Fibroblast of skin of left biceps (primary cell): ENCODE data around the gene ASCC3.
"Not testable (repeated sequence)": the region's sequence is repeated elsewhere in the genome, so short reads cannot be mapped to it uniquely, and the experiment has no call there.

Experiments
- DNase-seq, 2 experiments: peaks; one replicate each; pipeline ENCODE4 v3.0.0-alpha.2; 2013; ENCODE audit warnings: low read depth in 2 of 2

The ASCC3 gene

GRCh38 chr6:100808638-100809275, 72.4 kb downstream of the ASCC3 start:
- DNase-seq: no peak

DNA sequence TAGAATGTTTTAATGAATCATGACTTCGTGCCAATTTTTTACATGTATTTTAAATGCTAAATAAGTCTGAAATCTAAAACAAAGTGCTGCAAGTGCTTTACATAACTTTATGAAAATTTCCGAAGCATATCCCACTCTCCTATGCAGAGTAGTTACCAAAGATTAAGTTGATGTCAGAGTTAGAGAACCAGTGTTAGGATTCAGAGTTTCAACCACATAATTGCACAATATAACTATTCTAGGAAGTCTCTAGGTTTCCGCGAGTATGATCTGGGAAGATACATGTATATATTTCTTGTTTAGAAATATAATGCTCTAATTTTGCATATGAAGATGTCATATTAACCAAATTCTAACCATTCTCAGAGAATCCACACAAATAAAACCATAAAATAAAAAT, 74.8 kb downstream of the ASCC3 start:
- DNase-seq: no peak

DNA sequence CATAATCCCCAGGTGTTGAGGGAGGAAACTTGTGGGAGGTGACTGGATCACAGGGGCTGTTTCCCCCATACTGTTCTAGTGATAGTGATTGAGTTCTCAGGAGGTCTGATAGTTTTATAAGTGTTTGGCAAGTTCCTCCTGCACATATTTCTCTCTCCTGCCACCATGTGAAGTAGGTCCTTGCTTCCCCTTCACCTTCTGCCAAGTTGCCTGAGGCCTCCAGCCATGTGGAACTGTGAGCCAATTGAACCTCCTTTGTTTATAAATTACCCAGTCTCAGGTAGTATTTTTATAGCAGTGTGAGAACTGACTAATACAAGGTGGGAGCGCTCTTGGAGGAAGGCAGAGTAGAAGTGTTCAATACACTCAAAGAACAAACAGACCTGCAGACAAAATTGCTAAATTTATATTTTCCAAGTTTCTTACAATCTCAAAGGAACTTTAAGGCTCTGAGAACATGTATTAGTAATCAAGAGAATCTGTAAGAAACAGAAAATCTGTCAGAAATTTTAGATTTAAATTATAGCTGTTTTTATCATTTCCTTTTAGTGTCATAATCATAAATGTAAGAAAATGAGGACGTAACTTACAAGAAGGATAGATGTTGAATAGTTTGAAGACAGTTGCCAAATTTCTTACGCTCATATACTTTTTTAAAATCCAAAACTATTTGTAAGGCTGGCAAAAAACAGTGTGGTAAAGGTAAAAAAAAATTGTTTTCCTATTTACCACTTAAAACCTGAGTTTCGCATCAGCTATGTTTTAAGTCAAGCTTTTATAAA, 77.7 kb downstream of the ASCC3 start:
- DNase-seq: no peak

- no peak for DNase-seq
Measured at GRCh38 chr6:100801036-100801435, 80.1 kb downstream of the ASCC3 start.

DNA sequence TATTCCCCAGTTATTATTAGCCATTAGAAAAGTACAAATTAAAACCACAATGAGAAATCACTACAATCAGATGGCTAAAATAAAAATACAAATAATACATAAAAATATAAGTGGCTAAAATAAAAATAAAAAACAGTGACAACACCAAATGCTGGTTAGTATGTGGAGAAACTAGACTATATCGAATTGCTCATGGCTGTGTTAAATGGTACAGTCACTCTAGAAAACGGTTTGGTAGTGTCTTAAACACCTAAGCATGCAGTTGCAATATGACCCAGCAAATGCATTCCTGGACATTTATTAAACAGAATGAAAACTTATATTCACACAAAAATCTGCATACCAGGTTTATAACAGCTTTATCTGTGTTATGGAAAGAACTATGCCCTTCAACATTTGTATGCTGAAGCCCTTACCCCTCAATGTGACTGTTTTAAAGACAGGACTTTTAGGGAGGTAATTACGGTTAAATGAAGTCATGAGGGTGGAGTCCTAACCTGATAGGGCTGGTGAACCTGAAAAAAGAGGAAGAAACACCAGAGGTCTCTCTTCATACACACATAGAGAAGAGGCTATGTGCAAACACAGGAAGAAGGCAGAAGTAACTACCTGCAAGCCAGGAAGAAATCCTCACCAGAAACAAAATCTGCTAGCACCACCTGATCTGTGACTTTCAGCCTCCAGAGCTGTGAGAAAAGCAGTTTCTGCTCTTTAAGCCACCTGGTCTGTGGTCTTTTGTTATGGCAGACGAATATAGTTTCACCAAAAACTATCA, 84.9 kb downstream of the ASCC3 start:
- DNase-seq: no peak

DNA sequence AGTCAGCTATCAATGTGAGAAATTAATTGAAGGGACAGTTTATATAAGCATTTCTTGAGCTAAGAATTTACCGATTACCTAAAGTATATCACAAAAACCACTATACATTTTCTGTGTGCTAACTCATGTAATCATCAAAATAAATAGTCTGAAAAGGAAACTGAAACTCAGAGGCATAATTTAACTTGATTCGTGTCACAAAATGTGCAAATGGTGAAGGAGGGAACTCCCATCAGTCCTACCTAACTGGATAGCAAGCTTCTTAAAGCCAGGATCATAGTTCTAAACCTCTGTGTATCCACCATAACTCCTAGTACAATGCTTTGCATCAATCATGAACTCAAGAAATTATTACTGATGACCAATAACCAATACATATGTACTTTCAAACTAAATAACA, 91.0 kb downstream of the ASCC3 start:
- no peak for DNase-seq

DNA sequence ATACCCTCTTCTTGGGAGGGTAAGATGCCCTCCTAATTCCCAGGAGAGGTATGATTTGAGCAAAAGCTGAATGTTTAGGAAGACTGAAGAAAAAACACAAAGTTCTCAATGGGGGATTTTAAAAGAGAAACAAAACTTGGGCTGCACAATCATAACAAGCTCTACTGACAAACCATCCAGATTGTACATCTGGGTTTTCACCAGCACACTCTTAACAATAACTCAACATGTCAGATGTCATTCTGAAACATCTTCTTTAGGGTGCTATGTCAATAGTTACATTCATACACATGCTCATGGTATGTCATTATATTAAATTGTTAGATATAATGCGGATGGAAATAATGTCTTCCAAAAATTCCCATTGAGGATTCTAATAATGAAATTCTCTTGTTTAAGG, 95.1 kb downstream of the ASCC3 start:
- no peak for DNase-seq

DNA sequence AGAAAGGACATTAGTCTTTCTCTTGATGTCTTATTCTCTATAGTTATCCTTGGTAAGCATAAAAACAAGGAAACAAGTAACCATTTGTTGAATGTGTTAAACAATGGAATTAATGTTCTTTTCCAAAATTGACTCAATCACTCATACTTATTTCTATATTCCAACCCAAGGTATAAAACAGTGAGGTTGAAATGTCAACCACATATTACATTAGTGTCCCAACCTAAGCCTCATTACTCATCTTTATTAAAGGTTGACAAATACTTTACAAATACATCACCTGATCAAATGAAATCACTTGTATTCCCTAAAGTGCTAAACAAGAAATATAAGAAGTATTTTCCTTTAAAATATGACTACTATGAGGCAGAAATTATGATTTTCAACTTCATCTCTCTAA, 100.5 kb downstream of the ASCC3 start:
- DNase-seq: no peak

DNA sequence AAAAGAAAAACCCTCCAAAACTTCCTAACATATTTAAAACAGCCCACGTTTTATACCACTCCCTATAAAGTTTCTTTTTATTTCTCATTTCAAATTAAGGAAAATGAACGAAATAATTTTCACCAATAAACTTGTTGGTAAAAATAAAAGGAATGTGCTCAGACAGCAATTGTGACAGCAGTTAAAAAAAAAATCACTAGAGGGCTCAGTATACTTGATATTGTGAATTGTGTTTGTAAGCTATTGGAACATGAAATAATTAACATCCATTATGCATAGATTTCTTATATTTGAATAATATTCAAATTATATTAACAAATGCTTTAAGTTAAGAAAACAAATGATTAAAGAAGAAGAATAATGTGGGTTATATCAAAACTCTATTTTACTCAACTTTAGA, 105.5 kb downstream of the ASCC3 start:
- no peak for DNase-seq

- peak; percentile 15 to 39 for DNase-seq
Measured at GRCh38 chr6:100774681-100775080, 106.4 kb downstream of the ASCC3 start.

DNA sequence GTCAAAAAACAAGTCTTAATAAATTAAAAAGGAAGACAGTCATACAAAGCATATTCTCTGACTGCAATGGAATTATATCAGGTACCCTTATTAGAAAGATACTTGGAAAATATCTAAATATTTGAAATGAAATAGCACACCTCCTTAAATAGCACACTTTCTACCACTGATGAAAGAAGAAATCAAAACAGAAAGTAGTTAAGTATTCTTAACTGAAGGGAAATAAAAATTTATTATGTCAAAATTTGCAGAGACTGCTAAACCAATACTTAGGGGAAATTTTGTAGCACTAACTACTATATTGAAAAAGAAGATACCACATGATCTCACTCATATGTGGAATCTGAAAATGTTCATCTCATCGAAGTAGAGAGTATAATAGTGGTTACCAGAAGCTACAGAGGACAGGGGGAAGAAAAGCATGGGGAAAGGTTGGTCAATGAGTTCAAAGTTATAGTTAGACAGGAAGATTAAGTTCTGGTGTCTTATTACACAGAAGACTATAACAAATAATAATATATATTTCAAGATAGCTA, 112.2 kb downstream of the ASCC3 start:
- no peak for DNase-seq

DNA sequence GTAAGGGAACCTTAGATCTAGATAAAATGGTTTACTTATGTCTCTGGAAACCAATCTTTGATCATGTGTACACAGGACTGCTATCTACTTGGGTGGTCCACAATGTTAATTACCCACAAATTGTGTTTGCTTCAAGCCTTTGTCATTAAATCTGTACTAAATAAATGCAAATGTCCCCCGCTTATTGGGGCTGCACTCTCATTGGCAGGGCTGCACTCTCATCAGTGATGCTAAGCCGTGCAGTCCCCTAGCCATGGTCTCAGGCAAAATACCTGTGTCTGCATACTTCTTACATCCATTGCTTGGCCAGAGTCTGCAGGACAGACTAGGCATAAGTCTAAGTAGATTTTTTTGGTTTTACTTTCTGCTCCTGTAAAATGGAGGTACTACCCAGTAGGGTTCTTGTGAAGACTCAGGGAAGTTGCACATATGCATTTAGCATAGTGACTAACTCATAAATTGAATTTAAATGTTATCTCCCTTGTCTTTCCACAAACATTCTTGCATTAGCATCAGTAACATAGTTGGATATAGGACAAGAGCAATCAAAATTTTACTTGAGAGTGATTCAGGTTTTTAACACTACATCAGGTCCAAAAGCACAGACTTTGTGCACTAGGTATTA, 117.4 kb downstream of the ASCC3 start:
- no peak for DNase-seq

DNA sequence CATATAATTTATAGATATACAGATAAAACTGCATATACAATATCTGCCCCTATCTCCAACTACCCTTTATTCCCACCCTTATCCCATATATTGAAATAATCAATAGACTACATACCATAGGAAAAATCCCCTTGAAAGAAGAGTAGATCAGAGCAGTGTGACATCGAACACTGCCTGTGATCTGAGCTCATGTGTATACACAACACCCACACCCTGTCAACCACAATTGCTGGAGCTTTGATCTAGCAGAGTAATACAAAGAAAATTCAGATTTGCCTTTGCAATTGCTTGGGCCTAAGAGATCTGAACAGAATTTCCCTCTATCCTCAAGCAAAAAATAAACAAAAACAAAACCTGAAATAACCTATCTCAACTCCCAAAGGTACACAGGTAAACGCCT, 119.3 kb downstream of the ASCC3 start:
- DNase-seq: no peak

DNA sequence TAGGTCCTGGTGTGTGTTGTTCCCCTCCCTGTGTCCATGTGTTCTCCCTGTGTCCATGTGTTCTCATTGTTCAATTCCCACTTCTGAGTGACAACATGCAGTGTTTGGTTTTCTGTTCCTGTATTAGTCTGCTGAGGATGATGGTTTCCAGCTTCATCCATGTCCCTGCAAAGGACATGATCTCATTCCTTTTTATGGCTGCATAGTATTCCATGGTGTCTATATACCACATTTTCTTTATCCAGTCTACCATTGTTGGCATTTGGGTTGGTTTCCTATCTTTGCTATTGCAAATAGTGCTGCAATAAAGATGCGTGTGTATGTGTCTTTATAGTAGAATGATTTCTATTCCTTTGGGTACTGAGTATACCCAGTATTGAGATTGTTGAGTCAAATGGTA, 122.7 kb downstream of the ASCC3 start:
- not testable (repeated sequence) for DNase-seq

DNA sequence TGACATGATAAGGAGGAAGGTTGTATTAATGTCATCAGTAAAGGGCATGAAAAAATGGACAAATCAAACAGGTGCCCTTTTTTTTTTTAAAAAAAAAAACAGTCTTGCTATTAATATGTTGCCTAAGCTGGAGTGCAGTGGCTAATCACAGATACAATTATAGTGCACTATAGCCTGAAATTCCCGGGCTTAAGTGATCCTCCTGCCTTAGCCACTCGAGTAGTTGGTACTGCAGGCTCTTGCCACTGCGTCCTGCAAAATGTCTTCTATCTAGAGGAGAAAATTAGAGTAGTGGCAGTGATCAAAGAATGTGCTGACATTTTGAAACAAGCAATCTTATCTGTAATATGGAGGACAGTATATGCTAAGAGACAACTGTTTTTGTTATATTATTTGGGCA, 127.7 kb downstream of the ASCC3 start:
- DNase-seq: no peak

DNA sequence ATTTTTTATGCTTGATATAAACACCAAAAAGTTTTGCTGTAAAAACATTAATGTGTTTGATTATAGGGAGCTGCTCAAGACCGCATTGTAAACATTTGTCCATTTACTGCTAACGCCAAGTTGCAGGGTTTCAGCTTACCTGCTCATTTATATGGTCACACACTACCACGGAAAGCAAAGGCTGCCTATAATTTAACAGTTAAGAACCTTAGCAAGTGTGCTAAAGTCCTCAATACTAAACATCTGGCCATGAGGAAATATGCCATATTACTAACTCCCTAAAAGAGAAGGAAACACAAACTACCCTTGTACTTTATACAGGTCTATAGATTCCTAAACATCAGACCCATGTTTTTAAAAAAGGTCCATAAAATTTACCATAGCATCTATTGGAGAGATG, 129.5 kb downstream of the ASCC3 start:
- DNase-seq: no peak

GRCh38 chr6:100745419-100746041, 135.6 kb downstream of the ASCC3 start:
- no peak for DNase-seq

GRCh38 chr6:100740439-100740838, 140.7 kb downstream of the ASCC3 start:
- no peak for DNase-seq

GRCh38 chr6:100737720-100738119, 143.4 kb downstream of the ASCC3 start:
- DNase-seq: not testable (repeated sequence)

DNA sequence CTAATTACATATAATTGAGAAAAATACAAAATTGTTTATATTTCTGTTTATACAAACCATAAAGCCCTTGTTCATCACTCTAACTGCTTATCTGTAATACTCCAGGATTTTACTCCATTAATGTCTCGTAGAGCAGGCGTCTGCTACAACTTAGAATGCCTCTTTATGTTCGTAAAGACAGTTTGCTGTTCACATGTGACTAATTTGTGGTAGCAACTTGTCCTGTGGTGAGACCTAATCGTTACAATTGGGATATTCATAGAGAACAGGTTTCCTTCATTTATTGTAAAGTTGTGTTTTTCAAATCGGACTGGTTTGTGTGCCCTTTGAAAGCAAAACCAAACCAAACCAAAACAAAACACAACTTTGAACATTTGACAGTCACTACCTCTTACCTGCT, 149.7 kb downstream of the ASCC3 start:
- no peak for DNase-seq
